GM19351 (cell line): ENCODE measurements around the gene SCT.

ENCODE experiments used
- ATAC-seq: cut with Tn5 transposase; IDR thresholded peaks from one replicate; pipeline ENCODE4 v1.9.1; 2021; ENCODE audit warnings: mild to moderate bottlenecking, moderate library complexity; ENCODE audit not compliant: unreplicated experiment

The SCT gene

GRCh38 chr11:643849-644738, 17.1 kb upstream of the SCT start:
- ATAC-seq = no peak

GRCh38 chr11:643366-643765, 16.4 kb upstream of the SCT start:
- no peak for ATAC-seq

GRCh38 chr11:641806-642370, 14.9 kb upstream of the SCT start:
- no peak for ATAC-seq

GRCh38 chr11:640021-640706, 13.2 kb upstream of the SCT start:
- no peak for ATAC-seq

GRCh38 chr11:639332-639955, 12.5 kb upstream of the SCT start:
- ATAC-seq = no peak

- no peak for ATAC-seq
These were observed 11.8 kb upstream of the SCT start for GRCh38 chr11:638631-639331.

GRCh38 chr11:637593-638521, 10.9 kb upstream of the SCT start:
- no peak for ATAC-seq

- no peak for ATAC-seq
These were observed 10.3 kb upstream of the SCT start for GRCh38 chr11:637333-637592.

GRCh38 chr11:636511-637332, 9.7 kb upstream of the SCT start, which contains the start of gene DRD4:
Gene DRD4 (plus strand): TSS chr11:637269. CDS start chr11:637305, 36 bp downstream.
- no peak for ATAC-seq

GRCh38 chr11:635945-636510, 9.0 kb upstream of the SCT start:
- no peak for ATAC-seq

GRCh38 chr11:630871-631270, 3.9 kb upstream of the SCT start:
- no peak for ATAC-seq

- no peak for ATAC-seq
These were observed 2.2 kb upstream of the SCT start for GRCh38 chr11:629237-629583.

GRCh38 chr11:628056-628455, 1.1 kb upstream of the SCT start:
- no peak for ATAC-seq

GRCh38 chr11:627308-627576, 261 bp upstream of the SCT start:
- ATAC-seq = no peak

GRCh38 chr11:625636-626268, 1.2 kb downstream of the SCT start:
- no peak for ATAC-seq

GRCh38 chr11:624705-625635, 2.0 kb downstream of the SCT start, which contains the start of gene CDHR5:
Gene CDHR5 (minus strand): TSS chr11:624955. CDS start chr11:624902, 53 bp downstream.
- no peak for ATAC-seq

- ATAC-seq = no peak
These were observed 2.8 kb downstream of the SCT start for GRCh38 chr11:623999-624704.
